ENCODE results near the gene TMEM147. TPM values are rescaled to one million over a fixed set of nuclear protein-coding genes. Genes with fewer than 3 reads are reported as not detected.
A peak's percentile ranks its signal among the peaks of the same experiment; 100 is the strongest.

The TMEM147 gene
- polyA plus RNA-seq, 2 of the 4 experiments (the other 2 are of a cell fraction): 282 to 335 TPM

GRCh38 chr19:35549174-35549788, 3.9 kb downstream of the TMEM147 start (continued):
- TF ChIP-seq REST (IDR thresholded peaks at IDR 0.05): no peak
- TF ChIP-seq, protein P1, sequence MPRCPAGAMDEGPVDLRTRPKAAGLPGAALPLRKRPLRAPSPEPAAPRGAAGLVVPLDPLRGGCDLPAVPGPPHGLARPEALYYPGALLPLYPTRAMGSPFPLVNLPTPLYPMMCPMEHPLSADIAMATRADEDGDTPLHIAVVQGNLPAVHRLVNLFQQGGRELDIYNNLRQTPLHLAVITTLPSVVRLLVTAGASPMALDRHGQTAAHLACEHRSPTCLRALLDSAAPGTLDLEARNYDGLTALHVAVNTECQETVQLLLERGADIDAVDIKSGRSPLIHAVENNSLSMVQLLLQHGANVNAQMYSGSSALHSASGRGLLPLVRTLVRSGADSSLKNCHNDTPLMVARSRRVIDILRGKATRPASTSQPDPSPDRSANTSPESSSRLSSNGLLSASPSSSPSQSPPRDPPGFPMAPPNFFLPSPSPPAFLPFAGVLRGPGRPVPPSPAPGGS (IDR thresholded peaks at IDR 0.05): no peak
- TF ChIP-seq NR3C1 (IDR thresholded peaks at IDR 0.05): no peak
- TF ChIP-seq FOSL2 (IDR thresholded peaks at IDR 0.05): no peak
- TF ChIP-seq FOSL2 (CRISPR knock-in tag; IDR thresholded peaks at IDR 0.05): no peak
- no peak for TF ChIP-seq TP53 (CRISPR knock-in tag; IDR thresholded peaks at IDR 0.05)
- no peak for TF ChIP-seq JUNB (IDR thresholded peaks at IDR 0.05)
- no peak for TF ChIP-seq ZFP36 (IDR thresholded peaks at IDR 0.05; ENCODE audit: borderline replicate concordance, partially characterized antibody)
- TF ChIP-seq ZC3H11A (IDR thresholded peaks at IDR 0.05): no peak
- 0 out of 2 replicates have a peak, but pooled peaks have one; percentile 65 for TF ChIP-seq POLR2AphosphoS2 (conservative IDR thresholded peaks at IDR 0.05; ENCODE audit: low read length)
- TF ChIP-seq EHF (CRISPR knock-in tag; IDR thresholded peaks at IDR 0.05): no peak
- no peak for TF ChIP-seq MAFK (IDR thresholded peaks at IDR 0.05; ENCODE audit: partially characterized antibody)
- TF ChIP-seq NPAS2 (CRISPR knock-in tag; IDR thresholded peaks at IDR 0.05; ENCODE audit: borderline replicate concordance): no peak
- no peak for TF ChIP-seq ELK1 (IDR thresholded peaks at IDR 0.05; ENCODE audit: low read depth, low read length)
- TF ChIP-seq HOXA7 (CRISPR knock-in tag; IDR thresholded peaks at IDR 0.05): no peak

DNA sequence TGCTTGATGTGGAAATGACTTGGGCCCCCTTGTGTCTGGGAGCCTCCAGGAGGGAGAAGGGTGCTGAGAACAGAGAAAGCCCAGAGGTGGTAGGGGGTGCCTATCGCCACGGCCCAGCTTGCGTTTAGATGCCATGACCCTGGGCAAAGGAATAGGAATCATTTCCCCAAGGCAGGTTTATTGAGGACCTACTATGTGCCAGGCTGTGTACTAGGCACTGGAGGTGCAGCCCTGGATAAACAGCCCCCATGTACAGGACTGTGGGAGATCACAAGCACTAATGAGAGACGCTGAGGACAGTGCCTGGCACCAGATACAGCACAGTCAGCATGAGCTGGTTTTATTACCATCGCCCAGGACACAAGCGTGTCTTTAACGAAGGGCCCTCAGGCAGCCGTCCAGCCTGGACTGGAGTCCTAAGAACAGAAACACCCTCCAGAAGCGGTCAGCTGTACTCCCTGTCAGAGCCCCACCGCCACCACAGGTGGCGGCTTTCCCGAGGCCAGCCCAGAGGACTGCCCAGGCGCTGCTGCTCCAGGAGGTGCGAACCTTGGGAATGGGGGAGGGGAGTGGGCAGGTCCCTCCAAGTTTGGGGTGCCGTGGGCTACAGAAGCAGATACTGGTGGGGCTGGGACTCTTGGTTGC, 4.6 kb downstream of the TMEM147 start:
- Histone ChIP-seq H3K27ac (no peak overlapping the region), H3K4me3 (no peak overlapping the region), H3K9me3 (no peaks in the 10 kb centered on the region), H3K4me2 (no peak overlapping the region), H3K4me1 (peaks cover 9% of the 10 kb centered on the region)
- ChIA-PET POLR2A (no interaction called here), CTCF (interaction anchor here (0.6 to 5.1 kb wide), 44 partner anchors 8 to 437 kb away, joined by 3 to 81 read pairs (median 12); partner anchors contain the start of genes ATP4A, DMKN, HAUS5 and LIN37)
- FAIRE-seq (no peak), DNase-seq (ENCODE audit: low read depth in 1 of 2, low spot score in 1 of 2) (no peak), ATAC-seq (no peak)
- TF ChIP-seq GATA3 (IDR thresholded peaks at IDR 0.05; ENCODE audit: borderline replicate concordance): no peak
- TF ChIP-seq MAFK (IDR thresholded peaks at IDR 0.05; ENCODE audit: partially characterized antibody): peak; percentile 44
- TF ChIP-seq JUN (IDR thresholded peaks at IDR 0.05): peak; percentile 6 to 24; a peak in 1 of 5 replicates
- 85% methylated on average over 15 of the region's 15 CpGs for WGBS (ENCODE audit: missing lambda C conversion rate)
